DND-41 (cell line): ENCODE data around the gene RNF13.

Experiments
- EZH2 ChIP-seq: IDR thresholded peaks from 3 replicates; pipeline ENCODE4 v1.6.1; 2012; ENCODE audit warnings: borderline replicate concordance, low read depth, mild to moderate bottlenecking, moderate library complexity, low read length, inconsistent platforms; ENCODE audit not compliant: severe bottlenecking
- TF ChIP-seq, protein P1 (sequence below): IDR thresholded peaks from 2 replicates; pipeline ENCODE4 v1.5.1; 2012; ENCODE audit warnings: borderline replicate concordance, low read length, moderate library complexity, mild to moderate bottlenecking; ENCODE audit not compliant: poor library complexity, severe bottlenecking; ENCODE audit errors: extremely low read depth

DNA sequence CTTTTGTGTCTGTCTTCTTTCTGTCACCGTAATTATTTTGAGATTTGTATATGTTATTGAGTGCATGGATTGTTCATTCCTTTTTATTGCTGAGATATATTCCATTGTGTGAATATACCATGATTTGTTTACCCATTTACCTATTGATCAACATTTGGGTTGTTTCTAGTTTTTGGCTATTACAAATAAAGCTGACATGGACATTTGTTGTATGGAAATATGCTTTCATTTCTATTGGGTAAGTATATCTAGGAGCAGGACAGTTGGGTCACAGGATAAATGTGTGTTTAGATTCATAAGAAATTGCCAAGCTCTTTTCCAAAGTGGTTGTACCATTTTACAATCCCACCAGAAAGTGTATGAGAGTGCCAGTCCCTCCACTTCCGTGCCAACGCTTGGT is 106.5 kb downstream of the RNF13 start:
- TF ChIP-seq, protein P1, sequence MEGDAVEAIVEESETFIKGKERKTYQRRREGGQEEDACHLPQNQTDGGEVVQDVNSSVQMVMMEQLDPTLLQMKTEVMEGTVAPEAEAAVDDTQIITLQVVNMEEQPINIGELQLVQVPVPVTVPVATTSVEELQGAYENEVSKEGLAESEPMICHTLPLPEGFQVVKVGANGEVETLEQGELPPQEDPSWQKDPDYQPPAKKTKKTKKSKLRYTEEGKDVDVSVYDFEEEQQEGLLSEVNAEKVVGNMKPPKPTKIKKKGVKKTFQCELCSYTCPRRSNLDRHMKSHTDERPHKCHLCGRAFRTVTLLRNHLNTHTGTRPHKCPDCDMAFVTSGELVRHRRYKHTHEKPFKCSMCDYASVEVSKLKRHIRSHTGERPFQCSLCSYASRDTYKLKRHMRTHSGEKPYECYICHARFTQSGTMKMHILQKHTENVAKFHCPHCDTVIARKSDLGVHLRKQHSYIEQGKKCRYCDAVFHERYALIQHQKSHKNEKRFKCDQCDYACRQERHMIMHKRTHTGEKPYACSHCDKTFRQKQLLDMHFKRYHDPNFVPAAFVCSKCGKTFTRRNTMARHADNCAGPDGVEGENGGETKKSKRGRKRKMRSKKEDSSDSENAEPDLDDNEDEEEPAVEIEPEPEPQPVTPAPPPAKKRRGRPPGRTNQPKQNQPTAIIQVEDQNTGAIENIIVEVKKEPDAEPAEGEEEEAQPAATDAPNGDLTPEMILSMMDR: no peak
- no peak for TF ChIP-seq EZH2
